GM23338 (cell line): ENCODE results near the gene SMIM45.

Experiments
- ATAC-seq: fragments of 200-7000 bp; cut with Tn5 transposase; 3 replicates; pipeline ENCODE4 v1.9.1; 2020
- DNase-seq: peaks from one replicate; pipeline ENCODE4 v3.0.0-alpha.2; 2015; ENCODE audit warnings: low spot score
- H2AFZ ChIP-seq: fragments of 200-600 bp; sonication (generic); 2 replicates; pipeline ENCODE4 v1.8.0; 2016; ENCODE audit warnings: antibody characterized with exemption, mild to moderate bottlenecking, moderate library complexity
- H3F3A ChIP-seq: fragments of 200-600 bp; sonication (generic); replicated peaks from 2 replicates; pipeline ENCODE4 v1.8.0; 2017; ENCODE audit warnings: antibody characterized with exemption, mixed run types, low read depth
- H3K27ac ChIP-seq: fragments of 200-600 bp; sonication (generic); 2 replicates; pipeline ENCODE4 v1.6.1; 2016; ENCODE audit warnings: low read depth
- H3K27me3 ChIP-seq: fragments of 200-600 bp; sonication (generic); 2 replicates; pipeline ENCODE4 v1.8.0; 2016; ENCODE audit warnings: mild to moderate bottlenecking, mixed run types, moderate library complexity; ENCODE audit not compliant: insufficient read depth
- H3K36me3 ChIP-seq: fragments of 200-600 bp; sonication (generic); 2 replicates; pipeline ENCODE4 v1.8.0; 2016; ENCODE audit warnings: mild to moderate bottlenecking; ENCODE audit not compliant: insufficient read depth
- H3K4me1 ChIP-seq: fragments of 200-600 bp; sonication (generic); 2 replicates; pipeline ENCODE4 v1.8.0; 2016; ENCODE audit warnings: mild to moderate bottlenecking, moderate library complexity; ENCODE audit not compliant: insufficient read depth
- H3K4me2 ChIP-seq: fragments of 200-600 bp; sonication (generic); 2 replicates; pipeline ENCODE4 v1.7.1; 2017; ENCODE audit warnings: mixed run types
- H3K4me3 ChIP-seq: fragments of 200-600 bp; sonication (generic); 2 replicates; pipeline ENCODE4 v1.6.1; 2016; ENCODE audit warnings: mixed run types
- H3K79me2 ChIP-seq: fragments of 200-600 bp; sonication (generic); replicated peaks from 2 replicates; pipeline ENCODE4 v1.8.0; 2017; ENCODE audit warnings: mild to moderate bottlenecking; ENCODE audit not compliant: insufficient read depth
- H3K9me2 ChIP-seq: fragments of 200-600 bp; sonication (generic); 2 replicates; pipeline ENCODE4 v1.8.0; 2017; ENCODE audit not compliant: insufficient read depth
- H4K20me1 ChIP-seq: fragments of 200-600 bp; sonication (generic); replicated peaks from 2 replicates; pipeline ENCODE4 v1.8.0; 2017; ENCODE audit warnings: mild to moderate bottlenecking; ENCODE audit not compliant: insufficient read depth
- H3K27ac Mint-ChIP-seq: 2 replicates; pipeline ENCODE4 v1.8.0; 2020; ENCODE audit warnings: inconsistent platforms, mild to moderate bottlenecking, moderate library complexity, mixed read lengths
- H3K27me3 Mint-ChIP-seq: 3 replicates; pipeline ENCODE4 v1.8.0; 2022; ENCODE audit warnings: low read depth, mild to moderate bottlenecking, moderate library complexity, mixed read lengths, inconsistent platforms; ENCODE audit not compliant: insufficient read depth, poor library complexity
- H3K36me3 Mint-ChIP-seq: 3 replicates; pipeline ENCODE4 v1.8.0; 2021; ENCODE audit warnings: low read depth, mild to moderate bottlenecking, inconsistent platforms, moderate library complexity, mixed read lengths
- H3K4me1 Mint-ChIP-seq: 3 replicates; pipeline ENCODE4 v1.8.0; 2020; ENCODE audit warnings: mild to moderate bottlenecking, inconsistent platforms, mixed read lengths
- H3K4me3 Mint-ChIP-seq: 3 replicates; pipeline ENCODE4 v1.8.0; 2021; ENCODE audit warnings: moderate library complexity, mild to moderate bottlenecking, inconsistent platforms, mixed read lengths
- H3K9me3 Mint-ChIP-seq: 3 replicates; pipeline ENCODE4 v1.8.0; 2020; ENCODE audit warnings: moderate library complexity, mild to moderate bottlenecking, inconsistent platforms, mixed read lengths
- CREB1 ChIP-seq: fragments of 250-450 bp; sonication (Bioruptor Pico); IDR thresholded peaks from 2 replicates; pipeline ENCODE4 v1.5.0; 2020; ENCODE audit warnings: low read depth, mild to moderate bottlenecking, moderate library complexity
- ETS1 ChIP-seq: IDR thresholded peaks from 2 replicates; pipeline ENCODE4 v1.6.1; 2016; ENCODE audit warnings: antibody characterized with exemption
- EZH2 ChIP-seq: fragments of 200-600 bp; sonication (generic); IDR thresholded peaks from one replicate; pipeline ENCODE4 v1.8.0; 2017; ENCODE audit warnings: antibody characterized with exemption, mild to moderate bottlenecking, low read depth; ENCODE audit not compliant: unreplicated experiment
- NANOG ChIP-seq: IDR thresholded peaks from 2 replicates; pipeline ENCODE4 v1.6.1; 2016; ENCODE audit warnings: antibody characterized with exemption, borderline replicate concordance
- POLR2AphosphoS5 ChIP-seq: IDR thresholded peaks from 2 replicates; pipeline ENCODE4 v1.6.1; 2016; ENCODE audit warnings: antibody characterized with exemption, low read depth
- STAT1 ChIP-seq: IDR thresholded peaks from one replicate; pipeline ENCODE4 v1.6.1; 2016; ENCODE audit warnings: antibody characterized with exemption; ENCODE audit not compliant: unreplicated experiment
- ZNF114 ChIP-seq: fragments of 250-450 bp; sonication (Bioruptor Pico); IDR thresholded peaks from 2 replicates; pipeline ENCODE4 v1.5.0; 2020; ENCODE audit warnings: mild to moderate bottlenecking, moderate library complexity
- ZNF331 ChIP-seq: fragments of 250-450 bp; sonication (Bioruptor Pico); IDR thresholded peaks from 2 replicates; pipeline ENCODE4 v1.5.0; 2020; ENCODE audit warnings: low read depth, mild to moderate bottlenecking, moderate library complexity
- TF ChIP-seq, protein P1 (sequence below): IDR thresholded peaks from one replicate; pipeline ENCODE4 v1.6.1; 2018; ENCODE audit warnings: antibody characterized with exemption; ENCODE audit not compliant: unreplicated experiment

Gene SMIM45

DNA sequence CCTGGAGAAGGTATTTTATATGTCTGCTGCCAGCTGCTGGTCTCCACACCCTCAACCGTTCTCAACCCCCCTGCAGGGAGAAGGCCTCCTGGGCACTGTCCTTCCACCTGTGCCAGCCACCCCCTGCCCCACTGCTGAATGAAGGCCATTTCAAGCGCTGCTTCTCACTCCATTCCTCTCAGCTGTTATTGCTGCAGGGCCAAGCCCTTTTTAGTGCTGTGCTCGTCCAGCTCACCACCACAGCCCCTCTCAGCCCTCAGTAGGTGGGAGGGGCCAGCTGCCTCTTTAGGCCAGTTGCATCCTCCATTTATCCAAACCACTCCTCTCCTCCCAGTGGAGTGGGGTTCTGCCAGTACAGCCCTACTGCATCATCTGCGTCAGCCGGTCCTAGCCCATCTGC lies 44.9 kb downstream of the SMIM45 start:
- H3K9me3 Mint-ChIP-seq = no peaks in the 10 kb centered on the region
- no peak for ATAC-seq

DNA sequence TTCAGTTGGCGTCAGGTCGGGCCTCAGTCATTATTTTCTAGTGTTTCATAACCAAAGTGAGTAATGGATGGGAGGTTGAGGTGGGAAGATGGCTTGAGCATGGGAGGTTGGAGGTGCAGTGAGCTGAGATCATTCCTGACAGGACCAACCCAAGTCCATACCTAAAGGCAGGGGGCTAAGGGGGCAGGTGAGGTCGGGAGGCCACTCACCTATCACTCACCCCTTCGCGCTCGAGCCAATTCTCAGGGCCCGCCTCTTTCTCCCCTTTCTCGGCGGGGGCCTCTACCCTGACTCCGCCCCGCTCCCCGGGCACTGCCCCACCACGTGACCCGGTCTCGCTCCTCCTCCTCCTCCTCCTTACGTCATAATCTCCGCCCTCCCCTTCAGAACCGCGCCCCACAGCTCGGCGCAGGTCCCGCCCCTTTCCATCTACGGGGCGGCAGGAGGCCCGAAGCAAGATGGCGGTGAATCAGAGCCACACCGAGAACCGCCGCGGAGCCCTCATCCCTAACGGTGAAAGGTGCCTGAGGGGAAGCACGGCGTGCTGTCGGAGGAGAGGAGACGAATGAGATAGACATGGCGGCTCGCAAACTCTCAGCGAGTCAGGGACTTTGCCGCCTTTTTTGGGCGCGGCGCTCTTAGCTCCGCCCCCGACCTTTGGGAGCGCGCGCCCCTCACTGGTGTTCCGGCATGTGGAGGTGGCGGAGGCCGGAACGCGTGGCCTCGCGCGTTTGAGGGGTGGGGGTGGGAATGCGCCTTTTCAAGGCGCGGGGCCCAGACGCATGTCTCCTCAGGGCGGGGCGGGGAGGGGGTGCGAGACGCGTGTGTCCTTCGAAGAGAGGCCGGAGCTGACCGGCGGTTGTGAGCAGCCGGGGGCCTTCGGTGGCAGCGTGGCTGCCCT lies 46.7 kb downstream of the SMIM45 start, which contains the start of gene WBP2NL:
WBP2NL (plus strand) TSS at position 428 of the 901 bp plus-strand sequence; CDS start at position 459, 31 bp downstream.
- Mint-ChIP-seq H3K27ac (no peak within 1 kb of the TSS), H3K4me3 (no peak within 1 kb of the TSS), H3K27me3 (peaks cover 1% of the 10 kb centered on the region), H3K36me3 (peaks cover 10% of the 10 kb centered on the region), H3K4me1 (peaks cover 8% of the 10 kb centered on the region; the same call in 2 of the 3 replicates), H3K9me3 (no peaks in the 10 kb centered on the region)
- no peaks in the 10 kb centered on the region for H3F3A ChIP-seq
- H3K36me3 ChIP-seq = no peaks in the 10 kb centered on the region
- no peak within 1 kb of the TSS for H3K4me2 ChIP-seq
- H3K9me2 ChIP-seq = no peaks in the 10 kb centered on the region
- peak; percentile 37 for DNase-seq
- TF ChIP-seq, protein P1, sequence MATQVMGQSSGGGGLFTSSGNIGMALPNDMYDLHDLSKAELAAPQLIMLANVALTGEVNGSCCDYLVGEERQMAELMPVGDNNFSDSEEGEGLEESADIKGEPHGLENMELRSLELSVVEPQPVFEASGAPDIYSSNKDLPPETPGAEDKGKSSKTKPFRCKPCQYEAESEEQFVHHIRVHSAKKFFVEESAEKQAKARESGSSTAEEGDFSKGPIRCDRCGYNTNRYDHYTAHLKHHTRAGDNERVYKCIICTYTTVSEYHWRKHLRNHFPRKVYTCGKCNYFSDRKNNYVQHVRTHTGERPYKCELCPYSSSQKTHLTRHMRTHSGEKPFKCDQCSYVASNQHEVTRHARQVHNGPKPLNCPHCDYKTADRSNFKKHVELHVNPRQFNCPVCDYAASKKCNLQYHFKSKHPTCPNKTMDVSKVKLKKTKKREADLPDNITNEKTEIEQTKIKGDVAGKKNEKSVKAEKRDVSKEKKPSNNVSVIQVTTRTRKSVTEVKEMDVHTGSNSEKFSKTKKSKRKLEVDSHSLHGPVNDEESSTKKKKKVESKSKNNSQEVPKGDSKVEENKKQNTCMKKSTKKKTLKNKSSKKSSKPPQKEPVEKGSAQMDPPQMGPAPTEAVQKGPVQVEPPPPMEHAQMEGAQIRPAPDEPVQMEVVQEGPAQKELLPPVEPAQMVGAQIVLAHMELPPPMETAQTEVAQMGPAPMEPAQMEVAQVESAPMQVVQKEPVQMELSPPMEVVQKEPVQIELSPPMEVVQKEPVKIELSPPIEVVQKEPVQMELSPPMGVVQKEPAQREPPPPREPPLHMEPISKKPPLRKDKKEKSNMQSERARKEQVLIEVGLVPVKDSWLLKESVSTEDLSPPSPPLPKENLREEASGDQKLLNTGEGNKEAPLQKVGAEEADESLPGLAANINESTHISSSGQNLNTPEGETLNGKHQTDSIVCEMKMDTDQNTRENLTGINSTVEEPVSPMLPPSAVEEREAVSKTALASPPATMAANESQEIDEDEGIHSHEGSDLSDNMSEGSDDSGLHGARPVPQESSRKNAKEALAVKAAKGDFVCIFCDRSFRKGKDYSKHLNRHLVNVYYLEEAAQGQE = no peak
- H3K27me3 ChIP-seq = no peaks in the 10 kb centered on the region
- H3K4me3 ChIP-seq = no peak within 1 kb of the TSS
- H4K20me1 ChIP-seq = no peaks in the 10 kb centered on the region; the same call in 1 of the 2 replicates
- H2AFZ ChIP-seq = no peak within 1 kb of the TSS
- no peaks in the 10 kb centered on the region for H3K79me2 ChIP-seq
- H3K27ac ChIP-seq = no peak within 1 kb of the TSS
- ATAC-seq = no peak; the same call in 2 of the 3 replicates
- H3K4me1 ChIP-seq = no peaks in the 10 kb centered on the region

More for the DNA sequence above, 44.9 kb downstream of the SMIM45 start:
- Mint-ChIP-seq H3K4me3 (no peak overlapping the region), H3K36me3 (peaks cover 10% of the 10 kb centered on the region), H3K27me3 (peaks cover 1% of the 10 kb centered on the region), H3K27ac (no peak overlapping the region), H3K4me1 (peaks cover 8% of the 10 kb centered on the region; the same call in 2 of the 3 replicates)
- Histone ChIP-seq H4K20me1 (no peaks in the 10 kb centered on the region; the same call in 1 of the 2 replicates), H3K79me2 (no peaks in the 10 kb centered on the region), H2AFZ (no peak overlapping the region), H3K27ac (no peak overlapping the region), H3K36me3 (no peaks in the 10 kb centered on the region), H3K9me2 (no peaks in the 10 kb centered on the region), H3K27me3 (no peaks in the 10 kb centered on the region), H3F3A (no peaks in the 10 kb centered on the region), H3K4me2 (no peak overlapping the region), H3K4me1 (no peaks in the 10 kb centered on the region), H3K4me3 (no peak overlapping the region)
- TF ChIP-seq POLR2AphosphoS5 (no peak), NANOG (no peak), CREB1 (CRISPR knock-in tag) (no peak)
- DNase-seq = no peak

GRCh38 chr22:42000466-42000865 lies 48.5 kb downstream of the SMIM45 start:
- peaks cover 1% of the 10 kb centered on the region for H3K27me3 Mint-ChIP-seq
- H3K36me3 ChIP-seq = no peaks in the 10 kb centered on the region
- TF ChIP-seq, protein P1 = no peak
- TF ChIP-seq ZNF114 (no peak), ETS1 (no peak), ZNF331 (CRISPR knock-in tag) (no peak), EZH2 (no peak), CREB1 (CRISPR knock-in tag) (no peak), STAT1 (no peak), POLR2AphosphoS5 (no peak)

More at GRCh38 chr22:42000466-42000865, 48.5 kb downstream of the SMIM45 start:
- no peaks in the 10 kb centered on the region for H3F3A ChIP-seq
- no peak for DNase-seq
- H3K4me3 Mint-ChIP-seq = no peak overlapping the region
- H3K27me3 ChIP-seq = no peaks in the 10 kb centered on the region
- H2AFZ ChIP-seq = no peak overlapping the region
- H3K27ac ChIP-seq = no peak overlapping the region
- ATAC-seq = no peak
- no peaks in the 10 kb centered on the region for H3K79me2 ChIP-seq
- no peaks in the 10 kb centered on the region for H3K9me3 Mint-ChIP-seq
- H3K4me1 Mint-ChIP-seq = peaks cover 8% of the 10 kb centered on the region; the same call in 2 of the 3 replicates
- no peak overlapping the region for H3K4me3 ChIP-seq
- H3K4me1 ChIP-seq = no peaks in the 10 kb centered on the region
- peaks cover under 1% of the 10 kb centered on the region; the same call in 2 of the 3 replicates for H3K36me3 Mint-ChIP-seq
- no peaks in the 10 kb centered on the region; the same call in 1 of the 2 replicates for H4K20me1 ChIP-seq
- H3K4me2 ChIP-seq = no peak overlapping the region
- H3K27ac Mint-ChIP-seq = no peak overlapping the region
- no peaks in the 10 kb centered on the region; the same call in 1 of the 2 replicates for H3K9me2 ChIP-seq
